Astrocyte of the cerebellum (primary cell): Measurements from ENCODE around the gene PARK7.

Experiments used
- DNase-seq: peaks from one replicate; pipeline ENCODE4 v3.0.0-alpha.2; 2011; ENCODE audit warnings: low read depth
- H3K4me3 ChIP-seq: 2 replicates; pipeline ENCODE4 v1.5.1; 2011; ENCODE audit warnings: mild to moderate bottlenecking, low read depth, low read length, moderate library complexity
- CTCF ChIP-seq: IDR thresholded peaks from 2 replicates; pipeline ENCODE4 v1.5.1; 2012; ENCODE audit warnings: low read length, low read depth, moderate library complexity, mild to moderate bottlenecking; ENCODE audit errors: missing control alignments
- in situ Hi-C: cut with HindIII; loops from 2 replicates; pipeline ENCODE4 v1.10.0; 2017; ENCODE audit warnings: low sequenced_read_pairs

The PARK7 gene

GRCh38 chr1:7964476-7964875 is 3.0 kb downstream of the PARK7 start:
- H3K4me3 ChIP-seq, result no peak overlapping the region
- no peak for TF ChIP-seq CTCF
- DNase-seq, result no peak
- in situ Hi-C loops, result no loop called here

GRCh38 chr1:7967196-7967595 is 5.7 kb downstream of the PARK7 start:
- DNase-seq, result no peak
- in situ Hi-C loops, result no loop called here
- no peak overlapping the region for H3K4me3 ChIP-seq
- no peak for TF ChIP-seq CTCF

- no peak overlapping the region for H3K4me3 ChIP-seq
- in situ Hi-C loops, result no loop called here
- no peak for DNase-seq
- TF ChIP-seq CTCF, result no peak
Observed at GRCh38 chr1:7967651-7968050, 6.1 kb downstream of the PARK7 start.

GRCh38 chr1:7970246-7970645 is 8.7 kb downstream of the PARK7 start:
- DNase-seq, result no peak
- H3K4me3 ChIP-seq, result no peak overlapping the region
- in situ Hi-C loops, result no loop called here
- no peak for TF ChIP-seq CTCF

- H3K4me3 ChIP-seq, result no peak overlapping the region
- no peak for DNase-seq
- TF ChIP-seq CTCF, result no peak
- in situ Hi-C loops, result no loop called here
Observed at GRCh38 chr1:7971024-7971423, 9.5 kb downstream of the PARK7 start.

- no peak for DNase-seq
- TF ChIP-seq CTCF, result no peak
- in situ Hi-C loops, result no loop called here
- H3K4me3 ChIP-seq, result no peak overlapping the region
Observed at GRCh38 chr1:7972285-7972684, 10.8 kb downstream of the PARK7 start.

GRCh38 chr1:7973086-7973485 is 11.6 kb downstream of the PARK7 start:
- in situ Hi-C loops, result no loop called here
- no peak for DNase-seq
- TF ChIP-seq CTCF, result no peak
- no peak overlapping the region for H3K4me3 ChIP-seq
